SK-N-SH treated with all-trans-retinoic acid at 6 μM for 48 hours (cell line): ENCODE data around the gene DUSP6.
A peak's percentile ranks its signal among the peaks of the same experiment; 100 is the strongest.

Experiments used
- ATAC-seq: fragments of 200-7000 bp; cut with Tn5 transposase; 3 replicates; pipeline ENCODE4 v1.9.1; 2020; ENCODE audit warnings: mild to moderate bottlenecking, moderate library complexity
- ARNTL ChIP-seq: fragments of 450-650 bp; formaldehyde crosslinking; IDR thresholded peaks from 2 replicates; pipeline ENCODE4 v1.5.0; 2020; ENCODE audit warnings: low read depth, mild to moderate bottlenecking, moderate library complexity, borderline replicate concordance
- BACH2 ChIP-seq: fragments of 250-450 bp; sonication (Bioruptor Pico); IDR thresholded peaks from 2 replicates; pipeline ENCODE4 v1.9.0; 2021; ENCODE audit warnings: mild to moderate bottlenecking, borderline replicate concordance
- CSDC2 ChIP-seq: fragments of 250-450 bp; sonication (Bioruptor Pico); IDR thresholded peaks from 2 replicates; pipeline ENCODE4 v1.5.0; 2020; ENCODE audit warnings: mild to moderate bottlenecking, moderate library complexity
- ESRRG ChIP-seq: fragments of 250-450 bp; sonication (Bioruptor Pico); IDR thresholded peaks from 2 replicates; pipeline ENCODE4 v1.6.1; 2021; ENCODE audit warnings: mild to moderate bottlenecking
- GLIS3 ChIP-seq: fragments of 250-450 bp; sonication (Bioruptor Pico); IDR thresholded peaks from 2 replicates; pipeline ENCODE4 v1.5.0; 2020; ENCODE audit warnings: mild to moderate bottlenecking, moderate library complexity
- ISL1 ChIP-seq: fragments of 250-450 bp; sonication (Bioruptor Pico); IDR thresholded peaks from 2 replicates; pipeline ENCODE4 v2.1.2; 2022; ENCODE audit warnings: mild to moderate bottlenecking, moderate library complexity
- OSR1 ChIP-seq: fragments of 250-450 bp; sonication (Bioruptor Pico); IDR thresholded peaks from 2 replicates; pipeline ENCODE4 v1.8.0; 2022; ENCODE audit warnings: moderate library complexity, mild to moderate bottlenecking, inconsistent platforms
- RARB ChIP-seq: fragments of 250-450 bp; sonication (Bioruptor Pico); IDR thresholded peaks from 2 replicates; pipeline ENCODE4 v1.8.0; 2021; ENCODE audit warnings: mild to moderate bottlenecking, moderate library complexity
- SNAI2 ChIP-seq: fragments of 250-450 bp; sonication (Bioruptor Pico); IDR thresholded peaks from 2 replicates; pipeline ENCODE4 v1.5.0; 2020; ENCODE audit warnings: mild to moderate bottlenecking, moderate library complexity
- TCF4 ChIP-seq: fragments of 250-450 bp; sonication (Bioruptor Pico); IDR thresholded peaks from 2 replicates; pipeline ENCODE4 v1.8.0; 2021; ENCODE audit warnings: mild to moderate bottlenecking, moderate library complexity, borderline replicate concordance
- TOX ChIP-seq: fragments of 250-450 bp; sonication (Bioruptor Pico); IDR thresholded peaks from 2 replicates; pipeline ENCODE4 v1.8.0; 2021; ENCODE audit warnings: mild to moderate bottlenecking, moderate library complexity, borderline replicate concordance
- ZC3H10 ChIP-seq: fragments of 250-450 bp; sonication (Bioruptor Pico); IDR thresholded peaks from 2 replicates; pipeline ENCODE4 v1.5.1; 2021; ENCODE audit warnings: mild to moderate bottlenecking, moderate library complexity
- ZFP3 ChIP-seq: fragments of 250-450 bp; sonication (Bioruptor Pico); IDR thresholded peaks from 2 replicates; pipeline ENCODE4 v1.5.0; 2020; ENCODE audit warnings: mild to moderate bottlenecking, moderate library complexity
- ZFP30 ChIP-seq: fragments of 450-650 bp; formaldehyde crosslinking; IDR thresholded peaks from 2 replicates; pipeline ENCODE4 v1.5.0; 2022; ENCODE audit warnings: mild to moderate bottlenecking, moderate library complexity
- ZNF565 ChIP-seq: fragments of 450-650 bp; formaldehyde crosslinking; conservative IDR thresholded peaks from 2 replicates; pipeline ENCODE4 v1.5.0; 2020; ENCODE audit warnings: low read depth, mild to moderate bottlenecking, moderate library complexity
- ZNF70 ChIP-seq: fragments of 450-650 bp; formaldehyde crosslinking; IDR thresholded peaks from 2 replicates; pipeline ENCODE4 v1.5.0; 2020; ENCODE audit warnings: mild to moderate bottlenecking, moderate library complexity
- ZNF8 ChIP-seq: fragments of 450-650 bp; formaldehyde crosslinking; IDR thresholded peaks from 2 replicates; pipeline ENCODE4 v1.5.0; 2020; ENCODE audit warnings: mild to moderate bottlenecking, moderate library complexity
- TF ChIP-seq, protein P1 (sequence below): fragments of 250-450 bp; sonication (Bioruptor Pico); IDR thresholded peaks from 2 replicates; pipeline ENCODE4 v1.5.1; 2021; ENCODE audit warnings: mild to moderate bottlenecking, moderate library complexity
- TF ChIP-seq, protein P2 (sequence below): fragments of 250-450 bp; sonication (Bioruptor Pico); IDR thresholded peaks from 2 replicates; pipeline ENCODE4 v1.8.0; 2021; ENCODE audit warnings: low read depth, mild to moderate bottlenecking, moderate library complexity, borderline replicate concordance
- TF ChIP-seq, protein P3 (sequence below): fragments of 250-450 bp; sonication (Bioruptor Pico); IDR thresholded peaks from 2 replicates; pipeline ENCODE4 v1.8.0; 2020; ENCODE audit warnings: mild to moderate bottlenecking, moderate library complexity, borderline replicate concordance
- TF ChIP-seq, protein P4 (sequence below): fragments of 250-450 bp; sonication (Bioruptor Pico); IDR thresholded peaks from 2 replicates; pipeline ENCODE4 v1.5.1; 2020; ENCODE audit warnings: low read depth, mild to moderate bottlenecking, moderate library complexity

Gene DUSP6

DNA sequence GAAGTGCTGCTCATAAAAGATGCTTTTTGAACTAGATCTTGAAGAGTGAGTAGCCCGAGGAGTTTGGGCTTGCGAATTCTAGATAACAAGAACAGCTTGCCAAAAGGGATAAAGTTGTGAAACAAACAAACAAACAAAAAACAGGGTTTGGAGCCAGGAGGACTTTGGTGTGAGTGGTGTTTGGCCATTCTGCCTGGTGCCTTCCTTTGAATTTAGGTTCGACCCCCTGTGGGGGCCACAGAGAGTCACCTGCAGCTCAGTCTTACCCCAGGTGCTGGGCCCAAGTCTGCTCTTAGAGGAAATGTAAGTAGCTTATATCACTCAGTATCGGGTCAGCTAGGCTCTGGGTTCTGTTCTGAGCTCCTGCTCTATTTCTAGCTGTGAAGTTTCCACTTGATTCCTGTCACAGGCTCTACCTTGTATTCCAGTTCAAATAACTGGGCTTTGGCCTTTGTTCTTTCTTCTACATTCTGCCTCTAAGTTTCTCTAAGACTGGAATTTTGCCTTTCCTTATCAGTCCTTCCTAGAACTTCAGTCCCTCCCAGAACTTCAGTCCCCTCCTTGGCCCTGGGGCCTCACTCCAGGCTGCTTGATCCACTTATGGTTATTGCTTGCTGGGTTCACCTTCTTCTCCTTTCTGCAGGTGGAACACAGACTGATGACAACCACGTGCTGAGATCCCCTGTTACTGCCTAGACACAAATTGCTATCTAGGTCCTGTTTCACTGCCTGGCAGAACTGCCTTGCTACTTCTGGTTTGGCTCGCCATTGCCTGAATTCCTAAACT is 20.5 kb upstream of the DUSP6 start:
- ATAC-seq, result no peak
- TF ChIP-seq, protein P1, sequence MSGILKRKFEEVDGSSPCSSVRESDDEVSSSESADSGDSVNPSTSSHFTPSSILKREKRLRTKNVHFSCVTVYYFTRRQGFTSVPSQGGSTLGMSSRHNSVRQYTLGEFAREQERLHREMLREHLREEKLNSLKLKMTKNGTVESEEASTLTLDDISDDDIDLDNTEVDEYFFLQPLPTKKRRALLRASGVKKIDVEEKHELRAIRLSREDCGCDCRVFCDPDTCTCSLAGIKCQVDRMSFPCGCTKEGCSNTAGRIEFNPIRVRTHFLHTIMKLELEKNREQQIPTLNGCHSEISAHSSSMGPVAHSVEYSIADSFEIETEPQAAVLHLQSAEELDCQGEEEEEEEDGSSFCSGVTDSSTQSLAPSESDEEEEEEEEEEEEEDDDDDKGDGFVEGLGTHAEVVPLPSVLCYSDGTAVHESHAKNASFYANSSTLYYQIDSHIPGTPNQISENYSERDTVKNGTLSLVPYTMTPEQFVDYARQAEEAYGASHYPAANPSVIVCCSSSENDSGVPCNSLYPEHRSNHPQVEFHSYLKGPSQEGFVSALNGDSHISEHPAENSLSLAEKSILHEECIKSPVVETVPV, result no peak
- TF ChIP-seq OSR1 (no peak), ZNF70 (no peak), ZFP3 (CRISPR knock-in tag) (no peak), TCF4 (CRISPR knock-in tag) (no peak), ZFP30 (CRISPR knock-in tag) (no peak), ARNTL (CRISPR knock-in tag) (no peak), TOX (CRISPR knock-in tag) (no peak), GLIS3 (CRISPR knock-in tag) (no peak), ISL1 (no peak), ESRRG (no peak), BACH2 (CRISPR knock-in tag) (no peak), ZC3H10 (no peak), RARB (CRISPR knock-in tag) (no peak), SNAI2 (CRISPR knock-in tag) (no peak), ZNF8 (no peak), ZNF565 (CRISPR knock-in tag) (no peak)
- TF ChIP-seq, protein P2, sequence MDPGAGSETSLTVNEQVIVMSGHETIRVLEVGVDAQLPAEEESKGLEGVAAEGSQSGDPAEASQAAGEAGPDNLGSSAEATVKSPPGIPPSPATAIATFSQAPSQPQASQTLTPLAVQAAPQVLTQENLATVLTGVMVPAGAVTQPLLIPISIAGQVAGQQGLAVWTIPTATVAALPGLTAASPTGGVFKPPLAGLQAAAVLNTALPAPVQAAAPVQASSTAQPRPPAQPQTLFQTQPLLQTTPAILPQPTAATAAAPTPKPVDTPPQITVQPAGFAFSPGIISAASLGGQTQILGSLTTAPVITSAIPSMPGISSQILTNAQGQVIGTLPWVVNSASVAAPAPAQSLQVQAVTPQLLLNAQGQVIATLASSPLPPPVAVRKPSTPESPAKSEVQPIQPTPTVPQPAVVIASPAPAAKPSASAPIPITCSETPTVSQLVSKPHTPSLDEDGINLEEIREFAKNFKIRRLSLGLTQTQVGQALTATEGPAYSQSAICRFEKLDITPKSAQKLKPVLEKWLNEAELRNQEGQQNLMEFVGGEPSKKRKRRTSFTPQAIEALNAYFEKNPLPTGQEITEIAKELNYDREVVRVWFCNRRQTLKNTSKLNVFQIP (CRISPR knock-in tag), result no peak
- TF ChIP-seq, protein P3, sequence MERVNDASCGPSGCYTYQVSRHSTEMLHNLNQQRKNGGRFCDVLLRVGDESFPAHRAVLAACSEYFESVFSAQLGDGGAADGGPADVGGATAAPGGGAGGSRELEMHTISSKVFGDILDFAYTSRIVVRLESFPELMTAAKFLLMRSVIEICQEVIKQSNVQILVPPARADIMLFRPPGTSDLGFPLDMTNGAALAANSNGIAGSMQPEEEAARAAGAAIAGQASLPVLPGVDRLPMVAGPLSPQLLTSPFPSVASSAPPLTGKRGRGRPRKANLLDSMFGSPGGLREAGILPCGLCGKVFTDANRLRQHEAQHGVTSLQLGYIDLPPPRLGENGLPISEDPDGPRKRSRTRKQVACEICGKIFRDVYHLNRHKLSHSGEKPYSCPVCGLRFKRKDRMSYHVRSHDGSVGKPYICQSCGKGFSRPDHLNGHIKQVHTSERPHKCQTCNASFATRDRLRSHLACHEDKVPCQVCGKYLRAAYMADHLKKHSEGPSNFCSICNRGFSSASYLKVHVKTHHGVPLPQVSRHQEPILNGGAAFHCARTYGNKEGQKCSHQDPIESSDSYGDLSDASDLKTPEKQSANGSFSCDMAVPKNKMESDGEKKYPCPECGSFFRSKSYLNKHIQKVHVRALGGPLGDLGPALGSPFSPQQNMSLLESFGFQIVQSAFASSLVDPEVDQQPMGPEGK (CRISPR knock-in tag), result no peak

DNA sequence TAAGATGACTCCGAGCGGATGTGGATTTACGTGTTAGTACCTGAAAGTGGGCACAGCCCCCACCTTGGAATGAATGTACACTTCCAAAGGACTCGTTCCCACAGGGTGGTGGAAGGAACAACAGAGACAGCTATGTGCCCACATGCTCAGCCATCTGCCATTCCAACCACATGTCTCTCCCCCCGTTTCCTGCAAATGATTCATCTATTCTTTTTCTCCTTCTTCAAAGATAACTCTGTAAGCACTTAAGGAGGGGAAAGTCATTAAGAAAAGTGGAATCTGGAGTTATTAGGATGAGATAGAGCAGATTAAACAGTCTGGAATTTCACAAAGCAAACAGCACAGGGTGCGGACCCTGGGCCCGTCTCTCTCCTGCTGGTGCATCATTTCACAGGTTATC is 18.5 kb upstream of the DUSP6 start:
- TF ChIP-seq RARB (CRISPR knock-in tag) (no peak), CSDC2 (CRISPR knock-in tag) (no peak), ZFP3 (CRISPR knock-in tag) (peak; percentile 70; the same call in 1 of the 2 replicates), ISL1 (peak; percentile 82; the same call in 1 of the 2 replicates), OSR1 (no peak), GLIS3 (CRISPR knock-in tag) (0 out of 2 replicates have a peak, but pooled peaks have one; percentile 36), ZNF8 (no peak), TOX (CRISPR knock-in tag) (peak; percentile 85)
- TF ChIP-seq, protein P1, result no peak
- TF ChIP-seq, protein P4, sequence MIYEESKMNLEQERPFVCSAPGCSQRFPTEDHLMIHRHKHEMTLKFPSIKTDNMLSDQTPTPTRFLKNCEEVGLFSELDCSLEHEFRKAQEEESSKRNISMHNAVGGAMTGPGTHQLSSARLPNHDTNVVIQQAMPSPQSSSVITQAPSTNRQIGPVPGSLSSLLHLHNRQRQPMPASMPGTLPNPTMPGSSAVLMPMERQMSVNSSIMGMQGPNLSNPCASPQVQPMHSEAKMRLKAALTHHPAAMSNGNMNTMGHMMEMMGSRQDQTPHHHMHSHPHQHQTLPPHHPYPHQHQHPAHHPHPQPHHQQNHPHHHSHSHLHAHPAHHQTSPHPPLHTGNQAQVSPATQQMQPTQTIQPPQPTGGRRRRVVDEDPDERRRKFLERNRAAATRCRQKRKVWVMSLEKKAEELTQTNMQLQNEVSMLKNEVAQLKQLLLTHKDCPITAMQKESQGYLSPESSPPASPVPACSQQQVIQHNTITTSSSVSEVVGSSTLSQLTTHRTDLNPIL (CRISPR knock-in tag), result no peak
- TF ChIP-seq, protein P3 (CRISPR knock-in tag), result peak; percentile 84; the same call in 1 of the 2 replicates
- ATAC-seq, result peak; percentile 77
